ENCODE results near the gene YWHAH. TPM values are rescaled to one million over a fixed set of nuclear protein-coding genes. Genes with fewer than 3 reads are reported as not detected.

Gene YWHAH
- total and polyA plus RNA-seq, 9 of the 15 experiments (the other 6 are each of a cell fraction or from before 2014, with no cell fraction given): 32.0 to 177 (median 114) TPM

DNA sequence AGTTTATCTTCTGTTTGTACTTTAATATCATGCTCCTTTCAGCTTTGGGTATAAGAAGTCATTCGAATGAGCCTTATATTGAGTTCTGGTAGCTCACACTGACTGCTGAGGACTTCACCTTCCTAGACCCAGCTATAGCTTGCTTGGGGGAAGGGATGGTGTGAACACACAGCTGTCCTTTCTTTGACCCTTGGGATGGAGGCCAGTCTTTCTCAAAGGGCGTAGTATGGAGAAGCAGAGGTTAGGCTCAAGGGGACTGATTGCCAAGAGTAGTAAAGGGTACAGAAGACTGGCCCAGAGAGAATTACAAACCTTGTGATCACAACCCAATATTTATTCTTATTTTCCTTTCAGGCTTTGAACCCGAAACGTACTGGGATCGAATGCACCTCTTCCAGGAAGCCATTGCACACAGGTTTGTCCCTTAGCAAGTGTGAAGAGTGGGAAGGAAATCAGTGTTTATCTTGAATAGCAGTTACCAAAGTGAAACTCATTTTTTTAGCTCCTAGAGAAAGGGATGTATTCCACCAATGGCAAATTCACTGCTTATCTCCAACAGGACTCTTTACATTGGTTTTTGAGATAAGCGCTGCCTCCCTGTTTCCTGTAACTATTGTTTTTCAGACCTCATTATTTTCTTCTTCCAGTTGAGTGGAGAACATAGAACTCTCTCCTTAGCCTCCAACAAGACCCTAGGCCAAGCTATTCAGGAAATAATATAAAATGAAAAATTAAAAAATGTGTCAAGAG, 42.8 kb upstream of the YWHAH start (continued):
- TF ChIP-seq MTA3 (IDR thresholded peaks at IDR 0.05; ENCODE audit: borderline replicate concordance): no peak
- TF ChIP-seq NR2C2 (CRISPR knock-in tag; IDR thresholded peaks at IDR 0.05): no peak
- TF ChIP-seq NR2C2 (tag; IDR thresholded peaks at IDR 0.05): peak; percentile 44
- no peak for TF ChIP-seq SRSF1 (IDR thresholded peaks at IDR 0.05; ENCODE audit: low read depth, low read length)
- no peak for TF ChIP-seq PHF8 (IDR thresholded peaks at IDR 0.05; ENCODE audit: borderline replicate concordance, low read length)
- TF ChIP-seq ZNF780A (CRISPR knock-in tag; IDR thresholded peaks at IDR 0.05): no peak
- no peak for TF ChIP-seq ZFP91 (CRISPR knock-in tag; IDR thresholded peaks at IDR 0.05)
- 0 out of 2 replicates have a peak, but pooled peaks have one; percentile 41 for TF ChIP-seq SMAD4 (CRISPR knock-in tag; conservative IDR thresholded peaks at IDR 0.05)
- TF ChIP-seq, protein P1, sequence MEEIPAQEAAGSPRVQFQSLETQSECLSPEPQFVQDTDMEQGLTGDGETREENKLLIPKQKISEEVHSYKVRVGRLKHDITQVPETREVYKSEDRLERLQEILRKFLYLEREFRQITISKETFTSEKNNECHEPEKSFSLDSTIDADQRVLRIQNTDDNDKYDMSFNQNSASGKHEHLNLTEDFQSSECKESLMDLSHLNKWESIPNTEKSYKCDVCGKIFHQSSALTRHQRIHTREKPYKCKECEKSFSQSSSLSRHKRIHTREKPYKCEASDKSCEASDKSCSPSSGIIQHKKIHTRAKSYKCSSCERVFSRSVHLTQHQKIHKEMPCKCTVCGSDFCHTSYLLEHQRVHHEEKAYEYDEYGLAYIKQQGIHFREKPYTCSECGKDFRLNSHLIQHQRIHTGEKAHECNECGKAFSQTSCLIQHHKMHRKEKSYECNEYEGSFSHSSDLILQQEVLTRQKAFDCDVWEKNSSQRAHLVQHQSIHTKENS (CRISPR knock-in tag; IDR thresholded peaks at IDR 0.05): no peak
- no peak for TF ChIP-seq TBP (optimal IDR thresholded peaks at IDR 0.05; ENCODE audit: low read depth, low read length)
- peak in 1 of 2 experiments; percentile 35; a peak in 1 of 4 replicates for TF ChIP-seq FOXK2 (conservative IDR thresholded peaks at IDR 0.05 in 1 of 2, IDR thresholded peaks at IDR 0.05 in 1 of 2; ENCODE audit: low read depth in 2 of 2)
- TF ChIP-seq PKNOX1 (IDR thresholded peaks at IDR 0.05): no peak
- no peak for TF ChIP-seq PATZ1 (CRISPR knock-in tag; IDR thresholded peaks at IDR 0.05; ENCODE audit: borderline replicate concordance)
- TF ChIP-seq GTF2F1 (IDR thresholded peaks at IDR 0.05; ENCODE audit: low read depth, low read length): no peak
- no peak for TF ChIP-seq HNRNPH1 (optimal IDR thresholded peaks at IDR 0.05; ENCODE audit: low read depth, low read length)
- TF ChIP-seq, protein P2, sequence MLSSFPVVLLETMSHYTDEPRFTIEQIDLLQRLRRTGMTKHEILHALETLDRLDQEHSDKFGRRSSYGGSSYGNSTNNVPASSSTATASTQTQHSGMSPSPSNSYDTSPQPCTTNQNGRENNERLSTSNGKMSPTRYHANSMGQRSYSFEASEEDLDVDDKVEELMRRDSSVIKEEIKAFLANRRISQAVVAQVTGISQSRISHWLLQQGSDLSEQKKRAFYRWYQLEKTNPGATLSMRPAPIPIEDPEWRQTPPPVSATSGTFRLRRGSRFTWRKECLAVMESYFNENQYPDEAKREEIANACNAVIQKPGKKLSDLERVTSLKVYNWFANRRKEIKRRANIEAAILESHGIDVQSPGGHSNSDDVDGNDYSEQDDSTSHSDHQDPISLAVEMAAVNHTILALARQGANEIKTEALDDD (IDR thresholded peaks at IDR 0.05): peak; percentile 58; the same call in 1 of the 2 replicates
- peak; percentile 40; the same call in 1 of the 2 replicates for TF ChIP-seq L3MBTL2 (IDR thresholded peaks at IDR 0.05)
- no peak; a peak in 1 of 4 replicates for TF ChIP-seq RAD21 (CRISPR knock-in tag; conservative IDR thresholded peaks at IDR 0.05 in 1 of 2, IDR thresholded peaks at IDR 0.05 in 1 of 2)
- TF ChIP-seq FIP1L1 (IDR thresholded peaks at IDR 0.05; ENCODE audit: low read depth, low read length, poor library complexity, severe bottlenecking): no peak
- peak; percentile 71 for TF ChIP-seq FOXM1 (IDR thresholded peaks at IDR 0.05; ENCODE audit: low read depth)
- TF ChIP-seq FOXM1 (CRISPR knock-in tag; IDR thresholded peaks at IDR 0.05; ENCODE audit: low read depth): no peak
